HG03342 (cell line): Measurements from ENCODE around the gene CNN3.

Experiments used
- ATAC-seq: cut with Tn5 transposase; IDR thresholded peaks from one replicate; pipeline ENCODE4 v1.9.1; 2021; ENCODE audit warnings: mild to moderate bottlenecking, moderate library complexity; ENCODE audit not compliant: unreplicated experiment

The CNN3 gene

DNA sequence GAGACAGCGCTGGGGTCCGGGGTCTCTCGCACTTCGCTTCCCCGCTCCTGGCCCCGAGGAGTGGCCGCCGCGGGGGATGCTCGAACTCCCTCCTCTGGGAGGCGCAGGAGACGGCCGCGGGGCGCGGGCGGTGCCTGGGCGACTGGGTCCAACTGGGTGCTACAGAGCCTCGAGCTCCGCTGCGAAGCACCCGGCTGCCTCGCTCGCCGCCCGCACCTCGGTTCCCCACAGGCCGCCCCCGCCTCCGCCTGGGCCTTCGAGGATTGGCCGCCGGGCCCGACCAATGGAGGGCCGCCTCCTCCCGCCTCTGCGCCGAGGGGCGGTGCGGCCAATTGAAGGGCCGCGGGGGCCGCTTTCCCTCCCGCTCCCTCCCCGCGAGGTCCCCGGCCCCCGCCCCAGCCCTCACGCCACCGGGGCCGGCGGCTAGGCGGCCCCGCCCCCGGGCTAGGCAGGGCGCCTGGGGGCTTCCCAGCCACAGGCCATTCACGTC is at the start of gene CNN3:
TSS of gene CNN3 (minus strand) at position 196 of the 490 bp plus-strand sequence. CDS start 216 bp downstream, outside the sequence.
- peak; percentile 77 for ATAC-seq

- ATAC-seq, result no peak
Measured at GRCh38 chr1:94974824-94975223, 47.9 kb upstream of the CNN3 start.

DNA sequence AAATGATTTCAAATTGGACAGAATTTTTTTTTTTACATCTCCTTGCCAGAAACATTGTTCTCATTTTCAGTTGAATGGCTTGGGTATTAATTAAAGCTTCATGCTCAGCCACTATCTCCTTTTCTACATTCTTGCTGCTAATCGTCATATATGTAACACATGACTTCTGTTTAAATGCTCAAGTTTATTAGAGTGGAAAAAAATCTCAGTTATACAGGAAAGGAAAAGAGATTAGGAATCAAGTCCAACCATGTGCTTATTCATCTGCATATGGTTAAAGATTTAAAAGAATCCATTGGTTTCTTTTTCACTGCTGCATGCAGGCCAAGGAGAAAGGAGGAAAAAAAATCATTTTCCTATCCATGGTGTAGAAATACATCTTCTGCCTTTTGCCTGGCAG is 47.3 kb upstream of the CNN3 start:
- ATAC-seq, result no peak

DNA sequence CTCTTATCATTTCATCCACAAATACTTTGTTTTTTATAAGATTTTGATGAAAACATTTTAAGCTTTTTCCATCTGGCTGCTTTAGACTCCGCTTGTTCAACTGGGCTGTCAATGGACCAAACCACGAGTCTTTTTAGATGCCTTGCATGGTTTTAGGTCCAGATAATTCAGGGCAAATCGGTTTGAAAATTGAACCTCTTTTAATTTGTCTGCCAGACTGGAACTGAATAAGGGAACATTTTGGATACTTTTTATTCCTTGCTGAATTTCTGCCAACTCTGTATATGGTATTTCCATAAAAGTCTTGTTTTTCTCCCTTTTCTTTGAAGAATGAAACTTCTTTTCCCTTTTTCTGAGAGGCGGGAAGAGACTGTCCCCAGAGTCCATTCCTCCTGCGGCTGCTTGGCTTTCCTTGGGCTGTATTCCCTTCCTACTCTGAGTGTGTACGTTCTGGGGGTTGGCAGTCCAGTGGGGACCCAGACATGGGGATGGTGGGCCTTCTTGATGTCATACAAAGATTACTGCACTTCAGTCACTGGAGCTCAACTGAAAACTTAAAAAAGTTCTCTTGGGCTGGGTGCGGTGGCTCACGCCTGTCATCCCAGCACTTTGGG is 46.5 kb upstream of the CNN3 start:
- no peak for ATAC-seq

DNA sequence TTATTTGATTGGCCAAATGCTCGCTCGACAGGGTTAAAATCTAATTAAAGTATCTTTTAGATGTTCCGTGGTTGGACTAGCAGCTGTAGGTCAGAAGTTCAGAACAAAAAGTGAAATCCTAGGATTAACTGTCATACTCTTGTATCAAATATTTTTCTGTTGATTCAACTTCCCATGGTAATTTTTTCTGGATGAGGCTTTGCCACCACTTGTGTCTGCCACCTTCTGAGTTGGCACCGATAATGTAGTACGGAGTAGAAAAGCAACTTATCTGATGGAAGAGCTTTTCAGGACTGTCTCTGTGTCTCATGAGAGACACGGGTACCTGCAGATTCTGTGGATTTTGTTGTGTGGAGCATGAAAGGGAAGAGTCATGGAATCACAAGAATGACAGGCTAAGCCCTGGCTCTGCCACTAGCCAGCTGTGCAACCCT is 44.6 kb upstream of the CNN3 start:
- ATAC-seq, result no peak

DNA sequence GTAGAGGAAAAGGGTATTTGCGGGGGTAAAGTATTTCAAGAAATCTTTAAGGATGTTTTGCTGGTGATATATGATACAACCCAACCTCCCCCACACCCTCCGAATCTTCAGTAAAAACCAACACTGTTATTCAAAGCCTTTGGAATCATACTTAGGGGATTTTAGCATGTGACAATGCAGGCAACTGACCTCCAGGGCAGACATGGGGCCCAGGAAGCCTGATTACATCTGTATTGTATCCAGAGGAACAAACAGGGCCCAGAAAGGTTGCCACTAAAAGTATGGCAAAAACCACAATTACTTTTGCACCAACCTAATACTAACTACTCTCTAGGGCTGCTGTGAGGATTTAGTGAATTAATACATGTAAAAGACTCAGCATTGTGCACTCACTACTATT is 43.9 kb upstream of the CNN3 start:
- ATAC-seq, result no peak

GRCh38 chr1:94969137-94969536 is 42.2 kb upstream of the CNN3 start:
- ATAC-seq, result no peak

GRCh38 chr1:94966033-94966432 is 39.1 kb upstream of the CNN3 start:
- ATAC-seq, result no peak

- no peak for ATAC-seq
Measured at GRCh38 chr1:94963864-94964263, 37.0 kb upstream of the CNN3 start.

- ATAC-seq, result peak; percentile 98
Measured at GRCh38 chr1:94962409-94963265, 35.7 kb upstream of the CNN3 start.

DNA sequence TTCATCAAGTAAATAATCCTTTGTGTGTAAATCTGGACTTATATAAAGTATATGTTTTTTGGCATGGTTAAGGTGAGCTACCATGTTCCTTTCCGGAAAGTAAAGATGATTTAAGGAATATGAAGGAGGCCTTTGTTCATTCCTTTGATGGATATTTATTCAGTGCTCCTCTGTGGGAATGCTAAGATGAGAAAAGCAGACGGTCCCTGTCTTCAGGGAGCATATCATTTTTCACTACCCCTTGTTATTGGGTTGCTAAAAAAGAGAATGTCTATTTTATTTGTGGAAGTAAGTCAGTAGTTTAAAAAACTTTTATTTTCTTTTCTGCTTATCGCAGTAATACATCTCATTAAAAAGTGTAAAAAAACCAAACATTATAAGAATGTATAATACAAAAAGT is 35.1 kb upstream of the CNN3 start:
- no peak for ATAC-seq

DNA sequence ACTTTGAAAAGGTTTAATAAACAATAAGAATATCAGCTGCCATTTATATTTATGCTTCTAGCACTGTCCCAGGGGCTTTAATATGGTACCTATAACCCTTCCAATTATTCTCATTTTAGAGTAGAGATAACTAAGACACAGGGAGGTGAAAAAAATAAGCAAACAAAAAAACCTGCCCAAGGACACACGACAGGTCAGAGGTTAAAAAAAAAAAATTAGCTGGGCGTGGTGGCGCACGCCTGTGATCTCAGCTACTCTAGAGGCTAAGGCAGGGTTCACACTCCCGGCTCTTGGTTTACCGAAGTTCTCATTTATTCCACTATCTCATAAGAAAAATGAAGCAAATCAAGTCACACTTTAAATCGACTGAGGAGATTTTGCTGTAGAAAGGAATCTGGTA is 34.7 kb upstream of the CNN3 start:
- ATAC-seq, result no peak

GRCh38 chr1:94958081-94958480 is 31.2 kb upstream of the CNN3 start:
- ATAC-seq, result no peak

DNA sequence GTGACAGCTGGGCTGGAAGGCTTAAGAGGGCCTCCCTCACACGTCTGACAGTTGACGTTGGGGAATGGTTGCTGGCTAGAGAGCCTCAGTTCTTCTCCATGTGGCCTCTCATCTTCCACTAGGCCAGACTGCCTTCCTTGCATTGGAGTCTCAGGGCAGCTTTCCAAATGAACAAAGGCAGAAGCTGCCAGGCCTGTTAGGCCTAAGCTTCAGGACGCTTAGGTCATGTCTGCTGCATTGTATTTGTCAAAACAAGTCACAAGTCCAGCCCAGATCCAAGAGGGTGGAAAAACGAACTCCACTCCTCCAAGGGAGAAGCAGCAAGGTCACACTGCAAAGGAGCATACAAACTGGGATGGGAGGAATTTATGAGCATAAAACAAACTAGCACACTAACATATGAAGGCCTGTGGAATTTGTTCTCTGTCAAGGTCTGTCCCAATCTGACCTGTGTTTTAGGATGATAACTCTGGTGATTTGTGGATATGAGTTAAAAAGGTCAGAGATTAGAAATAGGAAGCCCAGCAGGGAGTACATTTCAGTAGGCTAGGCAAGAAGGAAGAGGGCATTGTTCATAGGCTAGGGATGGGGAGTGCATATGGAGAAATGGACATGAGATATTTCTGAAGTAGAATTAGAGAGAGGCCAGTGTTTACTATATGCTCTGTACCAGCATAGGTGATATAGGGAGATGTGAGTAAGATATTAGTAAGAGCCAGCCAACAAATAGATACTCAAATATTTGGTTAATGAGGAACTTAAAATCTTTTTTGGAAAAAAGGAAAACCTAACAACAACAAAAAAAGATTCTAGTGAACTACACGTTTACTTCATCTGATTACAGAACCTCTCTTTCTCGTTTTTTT is 29.1 kb upstream of the CNN3 start:
- ATAC-seq, result no peak

GRCh38 chr1:94954263-94955220 is 27.6 kb upstream of the CNN3 start:
- no peak for ATAC-seq

GRCh38 chr1:94953746-94954145 is 26.8 kb upstream of the CNN3 start:
- no peak for ATAC-seq

DNA sequence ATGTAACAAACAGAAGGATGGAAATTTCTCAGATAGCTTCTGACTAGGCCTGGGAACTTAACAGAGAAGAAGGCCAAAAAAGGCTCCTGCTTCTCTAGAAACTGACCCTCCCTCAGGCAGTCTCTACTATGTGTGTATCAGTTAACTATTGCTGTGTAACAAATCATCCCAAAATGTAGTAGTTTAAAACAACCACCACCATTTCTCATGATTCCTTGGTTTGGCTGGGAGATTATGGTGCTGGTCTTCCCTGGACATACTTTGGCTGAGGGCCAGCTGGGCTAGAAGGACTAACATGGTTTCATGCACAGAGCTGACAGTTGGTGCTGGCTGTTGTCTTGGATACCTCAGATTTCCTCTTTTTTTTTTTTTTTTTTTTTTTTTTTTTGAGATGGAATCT is 26.2 kb upstream of the CNN3 start:
- no peak for ATAC-seq

DNA sequence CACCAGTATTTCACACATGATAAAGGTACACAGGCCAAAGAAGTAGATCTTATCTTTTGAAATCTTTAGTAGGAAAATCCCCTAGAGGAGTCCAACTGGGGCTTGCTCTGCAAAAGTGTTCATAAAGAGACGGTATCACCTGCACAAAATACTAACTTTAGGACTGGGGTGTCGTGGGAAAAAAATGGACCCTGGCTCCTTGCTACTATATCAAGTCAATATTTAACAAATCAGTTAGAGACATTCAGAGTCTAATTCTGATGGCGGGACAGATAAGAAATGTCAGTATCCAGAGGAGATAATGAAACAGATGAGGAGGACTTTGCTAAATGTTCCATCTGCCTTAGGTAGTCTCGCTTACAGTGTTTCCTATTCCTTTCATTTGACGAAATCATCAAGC is 25.6 kb upstream of the CNN3 start:
- no peak for ATAC-seq

DNA sequence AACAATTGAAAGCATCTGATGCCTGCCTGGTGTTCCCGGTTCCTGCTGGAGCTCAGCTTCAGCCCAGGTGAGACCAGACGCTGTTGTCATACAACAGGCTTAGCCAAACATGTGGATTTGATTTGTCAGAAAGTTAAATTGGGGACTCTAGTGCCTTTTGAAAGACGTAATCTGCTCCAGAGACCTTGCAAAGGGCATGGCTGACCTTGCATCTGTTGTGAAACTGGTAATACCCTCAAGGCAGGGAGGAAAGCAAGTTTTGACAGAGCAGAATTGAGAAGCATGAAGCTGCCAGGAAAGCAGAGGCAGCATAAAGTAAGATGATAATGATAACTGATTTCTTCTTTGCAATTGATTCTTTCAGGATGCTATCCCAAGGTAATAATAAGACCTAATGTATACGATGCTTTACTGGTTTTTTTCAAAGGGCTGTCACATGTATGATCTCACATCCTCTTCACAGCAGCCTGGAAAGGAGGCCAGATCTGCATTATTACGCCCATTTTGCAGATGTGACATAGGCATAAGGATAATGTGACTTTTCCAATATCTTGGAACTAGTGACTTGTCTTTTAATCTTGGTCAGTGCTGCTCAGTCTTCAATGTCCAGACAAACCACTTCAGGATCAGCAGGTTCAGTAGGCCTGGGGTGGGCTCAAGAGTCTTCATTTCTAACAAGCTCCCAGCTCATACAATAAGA is 24.7 kb upstream of the CNN3 start:
- no peak for ATAC-seq

DNA sequence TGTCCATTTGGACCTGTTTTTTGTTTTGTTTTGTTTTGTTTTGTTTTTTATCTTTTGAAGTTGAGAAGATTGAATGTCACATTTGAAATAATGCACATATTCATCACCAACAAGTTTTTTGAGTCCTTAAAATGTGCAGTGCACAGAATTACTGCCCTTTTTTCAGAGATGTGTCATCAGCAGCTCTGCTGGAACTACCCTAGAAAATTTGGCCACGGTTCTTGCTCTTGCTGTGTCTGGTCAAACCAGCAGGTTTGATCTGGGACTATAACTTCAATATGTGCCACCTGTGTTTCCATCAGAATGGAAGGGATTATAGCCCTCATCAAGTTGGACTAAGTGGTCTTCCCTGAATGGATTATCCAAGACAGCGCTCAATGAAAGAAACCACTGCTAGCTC is 24.1 kb upstream of the CNN3 start:
- ATAC-seq, result no peak
